GM12878 (cell line): ENCODE results near the gene KRTAP10-11. TPM values are rescaled to one million over a fixed set of nuclear protein-coding genes. Genes with fewer than 3 reads are reported as not detected.

Experiments used
- ATAC-seq: fragments of 200-7000 bp; cut with Tn5 transposase; 3 replicates; pipeline ENCODE4 v1.9.1; 2020; ENCODE audit warnings: mild to moderate bottlenecking, moderate library complexity
- BruUV-seq: library from RNA; stranded (reverse); fragments of 400-500 nt; replicated peaks from 2 replicates; lab custom pipeline; 2021; lab: Mats Ljungman, UMichigan
- CTCF ChIA-PET: fragments of 300-600 bp; sonication (Branson Sonifier 250); formaldehyde crosslinking; extraction: SDS; loops from one replicate; lab custom pipeline; 2021; ENCODE audit warnings: inconsistent platforms; lab: Yijun Ruan, JAX
- POLR2A ChIA-PET: fragments of 350-600 bp; formaldehyde crosslinking; extraction: SDS; loops from one replicate; lab custom pipeline; 2021; ENCODE audit warnings: inconsistent platforms; lab: Charles Lee
- RAD21 ChIA-PET: fragments of 300-600 bp; sonication (Branson Sonifier 250); formaldehyde crosslinking; loops from one replicate; lab custom pipeline; 2023; ENCODE audit warnings: antibody characterized with exemption; ENCODE audit not compliant: unreplicated experiment; lab: Charles Lee
- SMC1A ChIA-PET: fragments of 300-600 bp; sonication (Branson Sonifier 250); formaldehyde crosslinking; loops from one replicate; lab custom pipeline; 2023; ENCODE audit not compliant: unreplicated experiment, uncharacterized antibody; lab: Charles Lee
- DNase-seq: peaks from one replicate; pipeline ENCODE4 v3.0.0-alpha.2; 2011; ENCODE audit warnings: low read depth, low spot score
- FAIRE-seq: peaks from 3 replicates; lab custom pipeline; 2011; peaks lifted over from hg19 to GRCh38; lab: Jason Lieb, UNC
- H2AFZ ChIP-seq: 2 replicates; pipeline ENCODE4 v1.6.0; 2011; ENCODE audit warnings: low read depth, low read length, control low read depth; ENCODE audit not compliant: control insufficient read depth
- H3K27ac ChIP-seq: 2 replicates; pipeline ENCODE4 v1.5.1; 2011; ENCODE audit warnings: control low read depth; ENCODE audit not compliant: control insufficient read depth, insufficient read depth
- H3K27me3 ChIP-seq, 2 experiments: replicated peaks in 1 of 2; 2 replicates each; pipeline versions ENCODE4 v1.6.0 to v1.6.1; 2011; ENCODE audit warnings: low read length in 1 of 2; ENCODE audit not compliant: control insufficient read depth in 2 of 2, insufficient read depth in 2 of 2
- H3K36me3 ChIP-seq, 2 experiments: 2 replicates each; pipeline ENCODE4 v1.5.1; 2011; ENCODE audit warnings: low read length in 1 of 2; ENCODE audit not compliant: control insufficient read depth in 2 of 2, insufficient read depth in 2 of 2
- H3K4me1 ChIP-seq: 2 replicates; pipeline ENCODE4 v1.6.1; 2011; ENCODE audit warnings: mild to moderate bottlenecking, low read length, moderate library complexity, mixed read lengths; ENCODE audit not compliant: control insufficient read depth, insufficient read depth
- H3K4me2 ChIP-seq: 2 replicates; pipeline ENCODE4 v1.6.0; 2011; ENCODE audit warnings: control low read depth; ENCODE audit not compliant: control insufficient read depth, insufficient read depth
- H3K4me3 ChIP-seq: fragments of 200-600 bp; sonication (generic); 2 replicates; pipeline ENCODE4 v1.5.1; 2016
- H3K79me2 ChIP-seq: 2 replicates; pipeline ENCODE4 v1.6.0; 2011; ENCODE audit warnings: low read length; ENCODE audit not compliant: control insufficient read depth, insufficient read depth
- H3K9ac ChIP-seq: 2 replicates; pipeline ENCODE4 v1.8.0; 2011; ENCODE audit warnings: low read length, control low read depth, mixed read lengths; ENCODE audit not compliant: control insufficient read depth, insufficient read depth
- H3K9me3 ChIP-seq: replicated peaks from 3 replicates; pipeline ENCODE4 v1.5.1; 2011; ENCODE audit warnings: mild to moderate bottlenecking, low read length; ENCODE audit not compliant: control insufficient read depth, insufficient read depth
- H4K20me1 ChIP-seq: 2 replicates; pipeline ENCODE4 v1.6.0; 2011; ENCODE audit not compliant: control insufficient read depth, insufficient read depth
- ATF3 ChIP-seq: IDR thresholded peaks from 2 replicates; pipeline ENCODE4 v1.6.1; 2011; ENCODE audit warnings: low read depth, mild to moderate bottlenecking, low read length, moderate library complexity, borderline replicate concordance; ENCODE audit errors: extremely low read depth
- CHD1 ChIP-seq: IDR thresholded peaks from 2 replicates; pipeline ENCODE4 v1.6.1; 2012; ENCODE audit warnings: low read depth, low read length, improper control_type of control experiment
- FOXM1 ChIP-seq: IDR thresholded peaks from 2 replicates; pipeline ENCODE4 v1.6.1; 2012; ENCODE audit warnings: low read depth, mild to moderate bottlenecking, inconsistent platforms, low read length, moderate library complexity
- RFX5 ChIP-seq: IDR thresholded peaks from 2 replicates; pipeline ENCODE4 v1.6.1; 2011; ENCODE audit warnings: low read depth, low read length, improper control_type of control experiment
- ZNF592 ChIP-seq: fragments of 450-650 bp; IDR thresholded peaks from 2 replicates; pipeline ENCODE4 v1.6.1; 2017; ENCODE audit warnings: mild to moderate bottlenecking, moderate library complexity
- ZZZ3 ChIP-seq: IDR thresholded peaks from 2 replicates; pipeline ENCODE4 v1.6.1; 2011; ENCODE audit warnings: low read depth; ENCODE audit not compliant: control insufficient read depth, insufficient read length
- WGBS: methylation state at CpG from one replicate; pipeline ENCODE4 v1.1.6; 2016; ENCODE audit warnings: low lambda C conversion rate; ENCODE audit not compliant: insufficient replicate concordance, insufficient coverage; ENCODE audit errors: missing lambda C conversion rate; 5-methylcytosine and 5-hydroxymethylcytosine counted together
- in situ Hi-C: fragments of 300-500 bp; cut with MboI; formaldehyde crosslinking; loops from 9 replicates; pipeline ENCODE4 v1.14.3; 2018; ENCODE audit warnings: mixed read lengths
- intact Hi-C: fragments of 100-400 bp; cut with micrococcal nuclease; formaldehyde crosslinking; loops from one replicate; pipeline ENCODE4 v1.14.2; 2022; ENCODE audit not compliant: unreplicated experiment
- polyA plus RNA-seq, 11 experiments: library from polyadenylated mRNA; depleted of rRNA in 4 of 11; unstranded in 6 of 11; stranded (reverse) in 5 of 11; fragments of >200 nt; fragmentation: Nextera tagmentation in 4 of 11; fragmentation: Illumina TruSeq in 1 of 11; extraction: Ambion mirVana in 4 of 11; extraction: Trizol in 1 of 11; gene quantifications; 1 replicate in 1 of 11; 2 replicates in 10 of 11; pipeline versions ENCODE4 v1.2.1 to v1.2.3, GENCODE V29; 2011 to 2016; ENCODE audit warnings: inconsistent platforms in 2 of 11, missing spikeins in 2 of 11, low read depth in 1 of 11
- total RNA-seq, 4 experiments: library from RNA; depleted of rRNA in 3 of 4; stranded (reverse); fragments of >200 nt in 3 of 4; fragmentation: Illumina TruSeq in 1 of 4; extraction: Trizol in 1 of 4; gene quantifications; 2 replicates each; pipeline versions ENCODE4 v1.2.1 to v1.2.3, GENCODE V29; 2013 to 2021
- TF ChIP-seq, protein P1 (sequence below): IDR thresholded peaks from 2 replicates; pipeline ENCODE4 v1.6.1; 2012; ENCODE audit warnings: mild to moderate bottlenecking, low read depth, low read length
- TF ChIP-seq, protein P2 (sequence below): IDR thresholded peaks from 2 replicates; pipeline ENCODE4 v1.6.1; 2012; ENCODE audit warnings: low read depth, low read length, improper control_type of control experiment

The KRTAP10-11 gene
- total and polyA plus RNA-seq, 10 of the 15 experiments (the other 5 are each of a cell fraction or from before 2014, with no cell fraction given) = not detected

DNA sequence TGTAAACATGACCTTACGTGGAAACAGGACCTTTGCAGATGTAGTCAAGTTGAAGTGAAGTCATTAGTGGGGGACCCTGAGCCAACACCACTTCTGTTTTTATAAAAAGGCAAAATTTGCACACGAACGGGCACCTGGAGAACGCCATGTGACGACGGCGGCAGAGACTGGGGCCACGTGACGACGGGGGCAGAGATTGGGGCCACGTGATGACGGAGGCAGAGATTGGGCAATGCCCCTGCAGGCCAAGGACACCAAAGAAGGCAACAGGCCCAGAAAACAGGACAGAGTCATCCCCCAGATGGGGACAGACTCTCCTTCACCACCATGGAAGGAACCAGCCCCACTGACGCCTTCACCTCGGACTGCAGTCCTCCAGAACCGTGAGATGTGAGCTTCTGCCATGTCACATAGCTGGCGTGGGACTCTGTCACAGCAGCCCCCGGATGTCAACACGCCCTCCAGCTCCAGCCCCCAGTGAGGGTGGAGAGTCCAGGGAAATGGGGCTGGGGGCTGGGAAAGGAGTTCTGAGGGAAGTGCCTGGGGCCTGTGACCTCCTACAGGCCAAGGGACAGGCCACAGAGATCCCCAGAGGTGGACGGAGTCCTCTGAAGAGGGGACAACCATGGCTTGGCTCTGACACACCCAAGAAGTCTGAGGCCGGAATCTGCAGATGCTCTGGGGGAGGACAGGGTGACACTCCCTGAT is 4.2 kb downstream of the KRTAP10-11 start:
- in situ Hi-C loops (no loop called here), intact Hi-C loops (no loop called here)
- H3K9me3 ChIP-seq = no peaks in the 10 kb centered on the region; the same call in 2 of the 3 replicates
- no peak for TF ChIP-seq ATF3
- TF ChIP-seq CHD1 = no peak
- TF ChIP-seq RFX5 = no peak
- TF ChIP-seq ZZZ3 = no peak
- TF ChIP-seq, protein P1, sequence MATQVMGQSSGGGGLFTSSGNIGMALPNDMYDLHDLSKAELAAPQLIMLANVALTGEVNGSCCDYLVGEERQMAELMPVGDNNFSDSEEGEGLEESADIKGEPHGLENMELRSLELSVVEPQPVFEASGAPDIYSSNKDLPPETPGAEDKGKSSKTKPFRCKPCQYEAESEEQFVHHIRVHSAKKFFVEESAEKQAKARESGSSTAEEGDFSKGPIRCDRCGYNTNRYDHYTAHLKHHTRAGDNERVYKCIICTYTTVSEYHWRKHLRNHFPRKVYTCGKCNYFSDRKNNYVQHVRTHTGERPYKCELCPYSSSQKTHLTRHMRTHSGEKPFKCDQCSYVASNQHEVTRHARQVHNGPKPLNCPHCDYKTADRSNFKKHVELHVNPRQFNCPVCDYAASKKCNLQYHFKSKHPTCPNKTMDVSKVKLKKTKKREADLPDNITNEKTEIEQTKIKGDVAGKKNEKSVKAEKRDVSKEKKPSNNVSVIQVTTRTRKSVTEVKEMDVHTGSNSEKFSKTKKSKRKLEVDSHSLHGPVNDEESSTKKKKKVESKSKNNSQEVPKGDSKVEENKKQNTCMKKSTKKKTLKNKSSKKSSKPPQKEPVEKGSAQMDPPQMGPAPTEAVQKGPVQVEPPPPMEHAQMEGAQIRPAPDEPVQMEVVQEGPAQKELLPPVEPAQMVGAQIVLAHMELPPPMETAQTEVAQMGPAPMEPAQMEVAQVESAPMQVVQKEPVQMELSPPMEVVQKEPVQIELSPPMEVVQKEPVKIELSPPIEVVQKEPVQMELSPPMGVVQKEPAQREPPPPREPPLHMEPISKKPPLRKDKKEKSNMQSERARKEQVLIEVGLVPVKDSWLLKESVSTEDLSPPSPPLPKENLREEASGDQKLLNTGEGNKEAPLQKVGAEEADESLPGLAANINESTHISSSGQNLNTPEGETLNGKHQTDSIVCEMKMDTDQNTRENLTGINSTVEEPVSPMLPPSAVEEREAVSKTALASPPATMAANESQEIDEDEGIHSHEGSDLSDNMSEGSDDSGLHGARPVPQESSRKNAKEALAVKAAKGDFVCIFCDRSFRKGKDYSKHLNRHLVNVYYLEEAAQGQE = no peak
- no peak for TF ChIP-seq FOXM1
- no peak for TF ChIP-seq ZNF592
- TF ChIP-seq, protein P2, sequence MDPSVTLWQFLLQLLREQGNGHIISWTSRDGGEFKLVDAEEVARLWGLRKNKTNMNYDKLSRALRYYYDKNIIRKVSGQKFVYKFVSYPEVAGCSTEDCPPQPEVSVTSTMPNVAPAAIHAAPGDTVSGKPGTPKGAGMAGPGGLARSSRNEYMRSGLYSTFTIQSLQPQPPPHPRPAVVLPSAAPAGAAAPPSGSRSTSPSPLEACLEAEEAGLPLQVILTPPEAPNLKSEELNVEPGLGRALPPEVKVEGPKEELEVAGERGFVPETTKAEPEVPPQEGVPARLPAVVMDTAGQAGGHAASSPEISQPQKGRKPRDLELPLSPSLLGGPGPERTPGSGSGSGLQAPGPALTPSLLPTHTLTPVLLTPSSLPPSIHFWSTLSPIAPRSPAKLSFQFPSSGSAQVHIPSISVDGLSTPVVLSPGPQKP = no peak
- CTCF ChIA-PET = no interaction called here
- H3K4me2 ChIP-seq = no peak overlapping the region
- SMC1A ChIA-PET = no interaction called here
- no TSS peak for BruUV-seq
- H3K79me2 ChIP-seq = no peaks in the 10 kb centered on the region
- WGBS = 21% methylated on average over 20 of the region's 20 CpGs
- no peak overlapping the region for H2AFZ ChIP-seq
- DNase-seq = no peak
- FAIRE-seq = no peak
- H3K9ac ChIP-seq = no peak overlapping the region
- no peak for ATAC-seq
- no peak overlapping the region for H3K4me3 ChIP-seq
- H3K27me3 ChIP-seq = no peaks in the 10 kb centered on the region
- H4K20me1 ChIP-seq = no peaks in the 10 kb centered on the region
- RAD21 ChIA-PET = no interaction called here
- POLR2A ChIA-PET = interaction anchor here (0.5 to 0.7 kb wide), 2 partner anchors 53 to 1294 kb away, joined by 3 read pairs; no protein-coding TSS in a partner anchor
- no peak overlapping the region for H3K27ac ChIP-seq
- H3K4me1 ChIP-seq = no peaks in the 10 kb centered on the region
- no peaks in the 10 kb centered on the region for H3K36me3 ChIP-seq
